ENCODE results near the gene ERCC3. TPM values are rescaled to one million over a fixed set of nuclear protein-coding genes. Genes with fewer than 3 reads are reported as not detected.

The ERCC3 gene
- total RNA-seq, 1 experiment from 2014 or later: 52.7 TPM

DNA sequence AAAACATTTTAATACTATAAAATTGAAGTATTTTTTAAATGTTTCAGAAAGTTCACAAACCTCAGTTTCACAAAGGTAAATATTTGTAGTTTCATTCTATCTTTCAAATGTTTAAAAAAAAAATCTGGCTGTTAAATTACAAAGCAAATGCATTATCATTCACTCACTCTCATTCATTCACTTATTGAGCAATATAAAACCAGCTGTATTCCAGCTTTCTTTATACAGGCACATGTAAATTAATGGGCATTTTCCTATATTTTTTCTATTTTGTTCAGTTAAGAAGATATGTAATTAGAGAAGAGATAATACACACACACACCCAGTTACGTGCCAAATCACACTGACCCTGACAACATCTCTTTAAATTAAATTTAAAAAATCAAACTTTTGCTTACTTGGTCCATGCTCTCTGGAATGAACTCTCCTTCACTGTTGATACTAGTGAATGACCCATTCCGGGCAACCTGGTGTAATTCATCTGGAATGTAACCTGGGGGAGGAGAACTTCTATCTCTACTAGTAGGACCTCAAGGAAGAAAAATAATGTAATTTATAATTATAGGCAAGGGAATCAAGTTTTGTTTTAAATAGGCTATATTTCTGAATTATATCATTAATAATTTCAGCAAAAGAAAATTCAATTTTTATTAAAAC lies 32.5 kb upstream of the ERCC3 start:
- ATAC-seq (no peak), DNase-seq (ENCODE audit: low read depth, low spot score) (no peak)
- Histone ChIP-seq H3K79me2 (ENCODE audit: insufficient read depth, low read length) (no peaks in the 10 kb centered on the region), H3K27ac (ENCODE audit: low read depth, low read length) (no peak overlapping the region), H3K4me2 (ENCODE audit: low read length) (no peak overlapping the region), H4K20me1 (ENCODE audit: insufficient read depth) (no peaks in the 10 kb centered on the region), H3K27me3 (ENCODE audit: insufficient read depth, low read length) (no peaks in the 10 kb centered on the region), H2AFZ (ENCODE audit: low read depth, low read length, poor library complexity, severe bottlenecking) (no peak overlapping the region), H3K4me1 (ENCODE audit: control insufficient read depth in 1 of 2, insufficient read depth in 2 of 2, low read length in 2 of 2) (no peaks in the 10 kb centered on the region), H3K9me2 (ENCODE audit: insufficient read depth) (no peaks in the 10 kb centered on the region), H3K9me3 (ENCODE audit: control insufficient read depth in 1 of 2, insufficient read depth in 1 of 2, low read depth in 1 of 2, low read length in 2 of 2) (no peaks in the 10 kb centered on the region), H3K9ac (ENCODE audit: low read length) (no peak overlapping the region), H3K4me3 (replicated peaks in 1 of 2; ENCODE audit: low read depth in 1 of 2, low read length in 2 of 2) (no peak overlapping the region), H3K36me3 (ENCODE audit: control insufficient read depth in 1 of 2, insufficient read depth in 2 of 2, low read length in 2 of 2) (peaks cover 6 to 8% of the 10 kb centered on the region in 2 experiments; a peak in 1 of 4 replicates)
- ChIA-PET RAD21 (ENCODE audit: low non-redundant PET in 1 of 2, low total read pairs in 2 of 2, uncharacterized antibody in 2 of 2, unreplicated experiment in 2 of 2) (no interaction called here), POLR2A (no interaction called here), CTCF (interaction anchor here (1.2 kb wide), 1 partner anchor 89 kb away, joined by 4 read pairs; no protein-coding TSS in a partner anchor)
- TF ChIP-seq ATF3 (IDR thresholded peaks at IDR 0.05) (no peak), SRF (IDR thresholded peaks at IDR 0.05; ENCODE audit: low read depth) (no peak), RAD21 (IDR thresholded peaks at IDR 0.05; ENCODE audit: low read depth) (no peak), REST (IDR thresholded peaks at IDR 0.05; ENCODE audit: low read depth) (no peak), EZH2phosphoT487 (IDR thresholded peaks at IDR 0.05; ENCODE audit: borderline replicate concordance) (no peak), EGR1 (IDR thresholded peaks at IDR 0.05; ENCODE audit: low read depth) (no peak), CBX3 (IDR thresholded peaks at IDR 0.05; ENCODE audit: low read depth) (no peak), SIN3A (IDR thresholded peaks at IDR 0.05; ENCODE audit: low read depth) (no peak), ELF1 (IDR thresholded peaks at IDR 0.05; ENCODE audit: borderline replicate concordance, low read depth) (no peak), ZFX (IDR thresholded peaks at IDR 0.05) (no peak), MAX (IDR thresholded peaks at IDR 0.05) (no peak)
- TF ChIP-seq, protein P1, sequence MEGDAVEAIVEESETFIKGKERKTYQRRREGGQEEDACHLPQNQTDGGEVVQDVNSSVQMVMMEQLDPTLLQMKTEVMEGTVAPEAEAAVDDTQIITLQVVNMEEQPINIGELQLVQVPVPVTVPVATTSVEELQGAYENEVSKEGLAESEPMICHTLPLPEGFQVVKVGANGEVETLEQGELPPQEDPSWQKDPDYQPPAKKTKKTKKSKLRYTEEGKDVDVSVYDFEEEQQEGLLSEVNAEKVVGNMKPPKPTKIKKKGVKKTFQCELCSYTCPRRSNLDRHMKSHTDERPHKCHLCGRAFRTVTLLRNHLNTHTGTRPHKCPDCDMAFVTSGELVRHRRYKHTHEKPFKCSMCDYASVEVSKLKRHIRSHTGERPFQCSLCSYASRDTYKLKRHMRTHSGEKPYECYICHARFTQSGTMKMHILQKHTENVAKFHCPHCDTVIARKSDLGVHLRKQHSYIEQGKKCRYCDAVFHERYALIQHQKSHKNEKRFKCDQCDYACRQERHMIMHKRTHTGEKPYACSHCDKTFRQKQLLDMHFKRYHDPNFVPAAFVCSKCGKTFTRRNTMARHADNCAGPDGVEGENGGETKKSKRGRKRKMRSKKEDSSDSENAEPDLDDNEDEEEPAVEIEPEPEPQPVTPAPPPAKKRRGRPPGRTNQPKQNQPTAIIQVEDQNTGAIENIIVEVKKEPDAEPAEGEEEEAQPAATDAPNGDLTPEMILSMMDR (IDR thresholded peaks at IDR 0.05 in 2 of 3, conservative IDR thresholded peaks at IDR 0.05 in 1 of 3; ENCODE audit: borderline replicate concordance in 1 of 3, insufficient read depth in 1 of 3, low read depth in 2 of 3, low read length in 2 of 3): no peak
- no TSS peak for BruUV-seq (replicated peaks)
- intact Hi-C loops (cut with micrococcal nuclease): loop anchor here (10.0 kb wide), 1 partner anchor 318 kb away; the partner anchor contains the start of gene GPR17
